Omental fat pad (tissue), 4 donors: Measurements from ENCODE around the gene GHR. TPM values are rescaled to one million over a fixed set of nuclear protein-coding genes. Genes with fewer than 3 reads are reported as not detected.

Experiments
- ATAC-seq: fragments of 150-250 bp; one replicate; pipeline ENCODE4 v1.9.1; 2016; ENCODE audit warnings: mild to moderate bottlenecking, moderate library complexity; ENCODE audit not compliant: low FRiP score
- DNase-seq: peaks from one replicate; pipeline ENCODE4 v3.0.0-alpha.2; 2019; ENCODE audit warnings: low spot score
- CTCF ChIP-seq, 3 donors: fragments of 450-650 bp; IDR thresholded peaks; one replicate each; pipeline ENCODE4 v1.5.1; 2016 to 2017; ENCODE audit warnings: antibody characterized with exemption in 3 of 3, mild to moderate bottlenecking in 3 of 3, moderate library complexity in 2 of 3
- total RNA-seq, 4 donors: library from RNA; depleted of rRNA; stranded (reverse); fragments of >200 nt; gene quantifications; one replicate each; pipeline ENCODE4 v1.1.0, GENCODE V29; 2016

The GHR gene
- total RNA-seq, 4 donors from 2014 or later: 83.2 to 226 (median 133) TPM

- TF ChIP-seq CTCF (IDR thresholded peaks at IDR 0.05): no peak
- no peak for DNase-seq
- ATAC-seq: peak; percentile 62
These were observed 344.4 kb downstream of the GHR start for GRCh38 chr5:42767491-42768105.

GRCh38 chr5:42768106-42768504 lies 344.9 kb downstream of the GHR start:
- DNase-seq (no peak), ATAC-seq (no peak)
- TF ChIP-seq CTCF (IDR thresholded peaks at IDR 0.05): no peak

GRCh38 chr5:42770003-42770402 lies 346.8 kb downstream of the GHR start:
- ATAC-seq (no peak), DNase-seq (no peak)
- no peak for TF ChIP-seq CTCF (IDR thresholded peaks at IDR 0.05)
